AG10803 (cell line): ENCODE measurements around the gene WWOX.

Source experiments
- DNase-seq: peaks from one replicate; pipeline ENCODE4 v3.0.0; 2010; ENCODE audit warnings: low read depth
- H3K4me3 ChIP-seq: 2 replicates; pipeline ENCODE4 v1.5.1; 2011; ENCODE audit warnings: mild to moderate bottlenecking, low read length, control low read depth
- CTCF ChIP-seq: conservative IDR thresholded peaks from 2 replicates; pipeline ENCODE4 v1.5.1; 2011; ENCODE audit warnings: mild to moderate bottlenecking, low read length, control low read depth, inconsistent platforms

WWOX gene

DNA sequence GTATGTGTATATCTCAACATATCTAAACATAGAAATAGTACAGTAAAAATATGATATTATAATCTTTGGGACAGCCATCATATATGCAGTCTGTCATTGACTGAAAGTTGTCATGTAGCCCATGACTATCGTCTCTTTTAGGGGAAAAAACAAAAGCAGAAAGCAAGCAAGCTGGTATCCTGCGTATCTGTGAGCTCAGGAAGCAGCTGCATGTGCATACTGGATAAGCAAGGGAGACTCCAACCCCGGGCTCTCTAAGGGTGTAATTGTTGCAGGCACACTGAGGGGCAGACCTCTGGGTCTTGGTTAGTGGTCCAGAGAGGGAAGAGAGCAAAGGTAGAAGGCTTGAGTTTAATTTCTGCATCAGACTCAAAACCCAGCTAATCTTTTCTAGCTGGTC is 920.0 kb downstream of the WWOX start:
- DNase-seq = no peak
- TF ChIP-seq CTCF = no peak
- no peak overlapping the region for H3K4me3 ChIP-seq

DNA sequence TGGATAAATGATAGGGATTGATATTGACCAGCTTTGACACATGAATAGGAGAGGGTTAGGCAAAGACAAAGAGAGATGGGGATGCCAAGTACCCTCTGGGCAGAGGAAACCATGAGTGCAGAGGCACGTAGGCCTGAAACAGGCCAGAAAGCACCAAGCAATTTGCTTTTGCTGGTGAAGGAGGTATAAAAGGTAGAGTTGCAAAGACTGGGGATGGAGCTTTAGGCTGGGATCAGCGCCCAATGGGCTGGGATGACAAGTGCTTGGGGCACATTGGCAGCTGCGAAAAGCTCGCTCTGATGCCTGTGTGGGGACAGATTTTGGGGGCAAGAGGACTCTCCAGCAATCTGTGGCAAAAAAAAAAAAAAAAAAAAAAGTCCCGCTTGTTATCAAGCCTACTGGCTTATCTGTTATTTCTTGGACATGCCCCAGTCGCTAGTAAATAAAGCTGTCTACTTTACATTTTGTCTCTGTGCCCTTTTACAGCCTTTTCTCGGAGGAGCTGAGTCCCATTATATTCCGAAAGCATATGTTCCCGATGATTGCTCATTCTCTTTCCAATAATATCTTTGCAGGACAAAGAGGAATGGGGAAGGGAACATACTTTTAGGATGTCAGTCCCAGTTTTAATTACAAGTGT is 922.7 kb downstream of the WWOX start:
- no peak overlapping the region for H3K4me3 ChIP-seq
- no peak for TF ChIP-seq CTCF
- DNase-seq = no peak

GRCh38 chr16:79026117-79026516 is 926.7 kb downstream of the WWOX start:
- DNase-seq = no peak
- H3K4me3 ChIP-seq = no peak overlapping the region
- TF ChIP-seq CTCF = no peak

- no peak for TF ChIP-seq CTCF
- H3K4me3 ChIP-seq = no peak overlapping the region
- DNase-seq = no peak
Measured at GRCh38 chr16:79036541-79036940, 937.1 kb downstream of the WWOX start.

- TF ChIP-seq CTCF = no peak
- DNase-seq = no peak
- no peak overlapping the region for H3K4me3 ChIP-seq
Measured at GRCh38 chr16:79037521-79038373, 938.3 kb downstream of the WWOX start.

- no peak for DNase-seq
- no peak for TF ChIP-seq CTCF
- no peak overlapping the region for H3K4me3 ChIP-seq
Measured at GRCh38 chr16:79041206-79041605, 941.8 kb downstream of the WWOX start.

DNA sequence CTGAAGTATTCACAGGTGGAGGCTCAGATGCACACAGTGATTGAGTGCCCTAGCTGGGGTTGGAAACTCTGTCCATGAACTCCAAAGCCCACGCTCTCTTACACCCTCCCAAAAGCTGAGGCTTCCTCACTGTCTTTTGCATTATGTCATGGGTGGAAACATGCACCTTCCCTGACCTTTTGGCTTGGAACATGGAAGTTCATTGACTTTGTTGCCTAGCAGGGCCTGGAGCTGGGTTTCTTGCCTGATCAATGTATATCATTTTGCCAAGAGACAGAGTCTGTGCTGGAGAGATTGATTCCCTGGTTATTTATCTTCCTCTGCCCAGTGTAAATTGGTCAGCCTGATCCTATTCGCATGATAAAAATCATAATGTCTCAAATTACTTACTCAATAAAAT is 942.7 kb downstream of the WWOX start:
- no peak for TF ChIP-seq CTCF
- H3K4me3 ChIP-seq = no peak overlapping the region
- no peak for DNase-seq
